OCI-LY3 (cell line): ENCODE data around the gene GPR107.

Experiments used
- EZH2phosphoT487 ChIP-seq: fragments of 200-600 bp; shearing (Covaris generic); IDR thresholded peaks from 2 replicates; pipeline ENCODE4 v1.6.1; 2018; ENCODE audit warnings: antibody characterized with exemption, mixed run types, low read depth
- TF ChIP-seq, protein P1 (sequence below): fragments of 200-600, 300-600 bp; sonication (generic); IDR thresholded peaks from 2 replicates; pipeline ENCODE4 v1.5.1; 2014; ENCODE audit warnings: antibody characterized with exemption, low read length, low read depth

DNA sequence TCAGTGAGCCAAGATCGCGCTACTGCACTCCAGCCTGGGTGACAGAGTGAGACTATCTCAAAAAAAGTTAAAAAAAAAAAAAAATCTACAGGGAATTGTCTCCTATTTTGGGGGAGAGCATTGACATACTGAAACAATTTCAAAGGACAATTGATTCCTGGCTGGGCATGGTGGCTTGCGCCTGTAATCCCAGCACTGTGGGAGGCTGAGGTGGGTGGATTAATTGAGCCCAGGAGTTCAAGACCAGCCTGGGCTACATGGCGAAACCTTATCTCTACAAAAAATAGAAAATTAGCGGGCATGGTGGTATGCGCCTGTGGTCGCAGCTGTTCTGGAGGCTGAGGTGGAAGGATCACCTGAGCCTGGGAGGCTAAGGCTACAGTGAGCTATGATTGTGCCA is 30.6 kb downstream of the GPR107 start:
- TF ChIP-seq, protein P1, sequence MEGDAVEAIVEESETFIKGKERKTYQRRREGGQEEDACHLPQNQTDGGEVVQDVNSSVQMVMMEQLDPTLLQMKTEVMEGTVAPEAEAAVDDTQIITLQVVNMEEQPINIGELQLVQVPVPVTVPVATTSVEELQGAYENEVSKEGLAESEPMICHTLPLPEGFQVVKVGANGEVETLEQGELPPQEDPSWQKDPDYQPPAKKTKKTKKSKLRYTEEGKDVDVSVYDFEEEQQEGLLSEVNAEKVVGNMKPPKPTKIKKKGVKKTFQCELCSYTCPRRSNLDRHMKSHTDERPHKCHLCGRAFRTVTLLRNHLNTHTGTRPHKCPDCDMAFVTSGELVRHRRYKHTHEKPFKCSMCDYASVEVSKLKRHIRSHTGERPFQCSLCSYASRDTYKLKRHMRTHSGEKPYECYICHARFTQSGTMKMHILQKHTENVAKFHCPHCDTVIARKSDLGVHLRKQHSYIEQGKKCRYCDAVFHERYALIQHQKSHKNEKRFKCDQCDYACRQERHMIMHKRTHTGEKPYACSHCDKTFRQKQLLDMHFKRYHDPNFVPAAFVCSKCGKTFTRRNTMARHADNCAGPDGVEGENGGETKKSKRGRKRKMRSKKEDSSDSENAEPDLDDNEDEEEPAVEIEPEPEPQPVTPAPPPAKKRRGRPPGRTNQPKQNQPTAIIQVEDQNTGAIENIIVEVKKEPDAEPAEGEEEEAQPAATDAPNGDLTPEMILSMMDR = no peak
- no peak for TF ChIP-seq EZH2phosphoT487
